IPS DF 6.9 (cell line): ENCODE data around the gene HSPA2.

Experiments used
- DNase-seq: peaks from one replicate; pipeline ENCODE4 v3.0.0-alpha.2; 2013; ENCODE audit warnings: low read depth, low spot score
- H3K27ac ChIP-seq: one replicate; pipeline ENCODE4 v1.5.1; 2013; ENCODE audit warnings: low read length, control low read depth
- H3K27me3 ChIP-seq: 2 replicates; pipeline ENCODE4 v1.6.1; 2013; ENCODE audit warnings: mild to moderate bottlenecking, low read length; ENCODE audit not compliant: control insufficient read depth, insufficient read depth
- H3K36me3 ChIP-seq: 2 replicates; pipeline ENCODE4 v1.6.1; 2013; ENCODE audit warnings: low read length; ENCODE audit not compliant: control insufficient read depth, insufficient read depth
- H3K4me1 ChIP-seq: 2 replicates; pipeline ENCODE4 v1.6.1; 2013; ENCODE audit warnings: low read length; ENCODE audit not compliant: control insufficient read depth, insufficient read depth
- H3K4me3 ChIP-seq: 2 replicates; pipeline ENCODE4 v1.5.1; 2013; ENCODE audit warnings: mild to moderate bottlenecking, low read length
- H3K9me3 ChIP-seq: 2 replicates; pipeline ENCODE4 v1.6.1; 2013; ENCODE audit warnings: low read length, inconsistent platforms; ENCODE audit not compliant: control insufficient read depth, insufficient read depth
- WGBS: extraction: QIAGEN DNeasy Blood & Tissue Kit; methylation state at CpG from one replicate; pipeline ENCODE4 v1.1.7; 2013; ENCODE audit warnings: mixed read lengths, missing lambda C conversion rate; ENCODE audit not compliant: insufficient read length, insufficient coverage; 5-methylcytosine and 5-hydroxymethylcytosine counted together

HSPA2 gene

DNA sequence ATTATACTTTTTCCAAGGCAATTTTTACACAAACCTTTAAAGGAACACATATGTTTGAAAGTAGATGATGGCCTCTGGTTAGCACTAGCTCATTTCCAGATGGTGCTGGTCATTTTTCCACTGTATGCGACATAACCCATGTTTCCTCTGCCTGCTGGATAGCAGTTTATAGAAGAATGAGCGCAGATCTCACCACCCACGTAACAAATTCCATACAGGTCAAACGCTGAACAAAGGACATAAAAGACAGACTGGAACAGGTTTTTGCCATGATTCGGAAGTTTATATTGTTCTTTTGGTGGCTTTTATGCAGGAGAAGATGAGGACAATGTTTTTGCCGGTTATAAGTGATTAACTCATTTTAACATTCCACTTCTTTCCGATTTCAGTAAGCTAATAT lies 39.9 kb downstream of the HSPA2 start:
- H3K36me3 ChIP-seq = no peaks in the 10 kb centered on the region
- WGBS = no CpG with 5 or more reads among the region's 7 CpGs

DNA sequence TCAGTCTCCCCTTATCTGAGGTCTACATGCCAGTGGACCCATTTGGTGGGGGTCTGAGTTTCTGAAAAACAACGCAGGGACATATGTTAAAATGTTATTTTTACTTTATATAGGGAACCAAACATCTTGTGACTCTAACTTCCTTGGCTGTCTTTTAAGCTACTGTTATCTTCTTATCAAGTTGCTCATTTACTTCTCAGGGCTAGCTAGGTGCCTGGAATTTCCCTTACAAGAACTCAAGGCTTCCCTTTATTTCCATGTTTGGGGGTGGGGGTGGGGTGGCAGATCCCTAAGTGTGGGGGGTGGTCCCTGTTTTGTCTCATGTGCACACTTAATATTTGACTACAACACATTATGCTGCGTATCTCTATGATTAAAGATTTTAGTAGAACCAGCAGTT lies 40.8 kb downstream of the HSPA2 start:
- H3K27me3 ChIP-seq = no peaks in the 10 kb centered on the region
- DNase-seq = no peak
- H3K36me3 ChIP-seq = no peaks in the 10 kb centered on the region
- no peaks in the 10 kb centered on the region for H3K9me3 ChIP-seq
- WGBS = no CpG with 5 or more reads among the region's 2 CpGs
- H3K27ac ChIP-seq = no peak overlapping the region
- H3K4me1 ChIP-seq = no peaks in the 10 kb centered on the region
- H3K4me3 ChIP-seq = no peak overlapping the region

More for the DNA sequence above, 39.9 kb downstream of the HSPA2 start:
- Histone ChIP-seq H3K27me3 (no peaks in the 10 kb centered on the region), H3K27ac (no peak overlapping the region), H3K4me3 (no peak overlapping the region), H3K9me3 (no peaks in the 10 kb centered on the region), H3K4me1 (no peaks in the 10 kb centered on the region)
- no peak for DNase-seq

DNA sequence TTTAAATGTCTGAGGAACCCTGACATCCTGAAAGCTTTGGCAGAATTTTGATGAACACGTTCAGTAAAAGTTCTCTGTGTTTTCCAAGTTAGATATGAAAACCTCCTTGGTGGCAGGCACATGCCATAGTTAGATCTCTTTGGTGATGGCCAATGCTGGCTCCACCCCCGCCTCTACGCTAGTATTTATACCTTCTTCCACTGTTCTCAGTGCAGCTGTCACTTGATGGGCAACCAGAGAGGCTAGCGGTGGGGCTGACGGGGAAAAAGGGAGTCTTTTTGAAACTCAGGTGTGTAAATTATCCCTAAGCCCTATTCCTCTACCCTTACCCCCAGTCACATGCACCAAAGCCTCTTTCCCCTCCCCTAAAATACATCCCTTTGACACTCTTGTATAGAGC lies 41.3 kb downstream of the HSPA2 start:
- H3K27ac ChIP-seq = no peak overlapping the region
- H3K4me1 ChIP-seq = no peaks in the 10 kb centered on the region
- no CpG with 5 or more reads among the region's 5 CpGs for WGBS
- H3K36me3 ChIP-seq = no peaks in the 10 kb centered on the region
- H3K9me3 ChIP-seq = no peaks in the 10 kb centered on the region
- no peak for DNase-seq
- H3K4me3 ChIP-seq = no peak overlapping the region
- H3K27me3 ChIP-seq = no peaks in the 10 kb centered on the region

DNA sequence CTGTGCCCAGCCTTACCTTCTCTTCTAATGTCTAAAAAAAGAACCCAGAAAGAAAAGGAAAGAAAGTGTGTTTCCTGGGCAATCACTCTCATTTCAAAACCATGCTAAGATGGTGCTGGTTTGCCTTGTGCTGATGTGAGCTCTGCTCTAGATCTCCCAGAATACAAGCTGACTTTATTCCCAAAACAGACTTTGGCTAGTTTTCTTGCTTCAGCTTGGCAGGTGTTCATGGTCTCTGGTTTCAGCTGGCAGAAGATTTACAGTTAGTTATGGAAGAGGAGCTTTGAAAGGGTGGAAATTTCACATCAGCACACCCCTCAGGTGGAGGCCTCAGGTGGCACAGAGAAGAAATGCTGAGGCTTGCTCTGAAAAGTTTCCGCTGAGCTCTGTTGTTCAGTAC lies 43.6 kb downstream of the HSPA2 start:
- no peak for DNase-seq
- WGBS = no CpG with 5 or more reads among the region's 1 CpG
- H3K36me3 ChIP-seq = no peaks in the 10 kb centered on the region

GRCh38 chr14:64591809-64592208 lies 51.3 kb downstream of the HSPA2 start:
- DNase-seq = no peak
- Histone ChIP-seq H3K4me1 (no peaks in the 10 kb centered on the region), H3K27ac (no peak overlapping the region), H3K27me3 (no peaks in the 10 kb centered on the region), H3K36me3 (no peaks in the 10 kb centered on the region), H3K4me3 (no peak overlapping the region), H3K9me3 (no peaks in the 10 kb centered on the region)
- WGBS = no CpG with 5 or more reads among the region's 3 CpGs

More for the DNA sequence above, 43.6 kb downstream of the HSPA2 start:
- no peaks in the 10 kb centered on the region for H3K4me1 ChIP-seq
- H3K27ac ChIP-seq = no peak overlapping the region
- H3K4me3 ChIP-seq = no peak overlapping the region
- H3K9me3 ChIP-seq = no peaks in the 10 kb centered on the region
- no peaks in the 10 kb centered on the region for H3K27me3 ChIP-seq
